ENCODE measurements around the gene CDK14.

CDK14 gene

DNA sequence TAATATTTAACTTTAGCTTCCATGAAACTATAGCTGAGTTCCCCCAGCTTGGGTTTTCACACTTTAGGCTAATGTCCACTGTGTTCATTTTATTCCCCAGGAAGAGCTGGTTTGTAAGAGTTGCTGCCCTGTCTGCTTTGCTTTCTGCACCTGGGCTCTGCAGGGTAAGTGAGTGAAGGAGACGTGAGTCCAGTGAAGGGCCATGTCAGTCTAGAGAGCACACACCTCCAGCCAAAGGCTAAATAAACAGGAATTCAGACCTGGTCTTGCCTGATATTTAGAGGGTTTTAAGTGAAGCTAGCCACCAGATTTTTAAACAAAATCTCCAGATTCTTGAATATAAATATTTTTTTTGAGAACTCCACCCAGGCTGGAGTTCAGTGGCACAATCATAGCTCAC lies 643.7 kb downstream of the CDK14 start:
- H4K20me1 ChIP-seq: no peaks in the 10 kb centered on the region
- peaks cover 0 to 4% (median 0%) of the 10 kb centered on the region in 11 experiments; a peak in 1 of 22 replicates for H3K27me3 ChIP-seq
- no peak for TF ChIP-seq Cebpa-rat (IDR thresholded peaks at IDR 0.05)
- H3K4me3 ChIP-seq: no peak overlapping the region
- no peak overlapping the region for H3K9ac ChIP-seq
- H3K4me2 ChIP-seq: peak overlapping the region in 4 of 11 experiments; percentile 10 to 77 (median 68); a peak in 7 of 22 replicates
- no peaks in the 10 kb centered on the region for H3K9me3 ChIP-seq (replicated peaks in 1 of 11)
- H3K27ac ChIP-seq: no peak overlapping the region
- H3K4me1 ChIP-seq: peaks cover 0 to 24% (median 11%) of the 10 kb centered on the region in 10 experiments; a peak in 12 of 20 replicates
- no peaks in the 10 kb centered on the region for H3K36me3 ChIP-seq

GRCh38 chr7:91240376-91240941 lies 644.3 kb downstream of the CDK14 start:
- Histone ChIP-seq H3K36me3 (no peaks in the 10 kb centered on the region), H3K9me3 (replicated peaks in 1 of 11) (no peaks in the 10 kb centered on the region), H3K4me1 (peaks cover 0 to 24% (median 11%) of the 10 kb centered on the region in 10 experiments; a peak in 12 of 20 replicates), H3K4me2 (peak overlapping the region in 4 of 11 experiments; percentile 10 to 77 (median 68); a peak in 7 of 22 replicates), H3K9ac (no peak overlapping the region), H3K27ac (no peak overlapping the region), H3K4me3 (no peak overlapping the region), H3K27me3 (peaks cover 0 to 4% (median 0%) of the 10 kb centered on the region in 11 experiments; a peak in 1 of 22 replicates), H4K20me1 (no peaks in the 10 kb centered on the region)
- peak in 2 of 11 experiments; percentile 27 to 75; a peak in 2 of 22 replicates for TF ChIP-seq Cebpa-rat (IDR thresholded peaks at IDR 0.05)

DNA sequence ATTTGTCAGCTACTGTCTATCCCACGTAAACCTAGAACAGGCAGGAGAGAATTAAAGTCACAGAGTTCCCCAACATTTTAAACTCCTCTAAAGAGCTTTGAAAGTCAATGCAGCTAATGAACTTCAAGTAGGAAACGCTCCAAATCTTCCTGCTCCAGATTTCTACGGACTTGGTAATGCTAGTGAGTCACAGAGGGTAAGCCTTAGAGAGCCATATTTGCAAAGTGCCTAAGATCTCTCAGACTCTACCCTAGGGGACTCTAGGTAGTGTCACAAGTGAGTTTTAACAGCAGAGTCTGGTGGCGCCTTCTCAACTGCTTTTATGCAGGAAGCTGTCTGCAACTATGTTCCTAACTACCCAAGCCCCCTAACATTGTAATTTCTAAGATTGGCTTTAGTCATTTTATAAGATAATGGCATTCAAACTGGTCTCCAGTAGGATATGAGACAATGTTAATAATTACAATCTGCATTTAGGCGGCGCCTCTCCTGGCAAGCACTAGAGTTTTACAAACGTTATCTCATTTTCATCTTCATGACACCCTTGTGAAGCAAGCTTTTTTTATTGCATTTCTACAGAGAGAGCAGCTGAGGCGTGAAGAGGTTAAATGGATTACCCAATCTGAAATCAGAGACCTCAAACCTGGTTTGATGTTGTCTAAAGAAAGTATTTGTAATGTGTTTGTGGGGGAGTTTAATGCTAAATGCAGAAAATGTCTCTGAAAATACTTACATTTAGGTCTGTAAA lies 646.1 kb downstream of the CDK14 start:
- peaks cover 0 to 3% (median 0%) of the 10 kb centered on the region in 11 experiments; a peak in 1 of 22 replicates for H3K27me3 ChIP-seq
- H3K36me3 ChIP-seq: no peaks in the 10 kb centered on the region
- H3K4me3 ChIP-seq: no peak overlapping the region
- no peak overlapping the region for H3K4me2 ChIP-seq
- H3K9ac ChIP-seq: no peak overlapping the region
- no peaks in the 10 kb centered on the region for H3K9me3 ChIP-seq (replicated peaks in 1 of 11)
- peaks cover 0 to 24% (median 11%) of the 10 kb centered on the region in 10 experiments; a peak in 12 of 20 replicates for H3K4me1 ChIP-seq
- H4K20me1 ChIP-seq: no peaks in the 10 kb centered on the region
- TF ChIP-seq Cebpa-rat (IDR thresholded peaks at IDR 0.05): no peak
- H3K27ac ChIP-seq: no peak overlapping the region

DNA sequence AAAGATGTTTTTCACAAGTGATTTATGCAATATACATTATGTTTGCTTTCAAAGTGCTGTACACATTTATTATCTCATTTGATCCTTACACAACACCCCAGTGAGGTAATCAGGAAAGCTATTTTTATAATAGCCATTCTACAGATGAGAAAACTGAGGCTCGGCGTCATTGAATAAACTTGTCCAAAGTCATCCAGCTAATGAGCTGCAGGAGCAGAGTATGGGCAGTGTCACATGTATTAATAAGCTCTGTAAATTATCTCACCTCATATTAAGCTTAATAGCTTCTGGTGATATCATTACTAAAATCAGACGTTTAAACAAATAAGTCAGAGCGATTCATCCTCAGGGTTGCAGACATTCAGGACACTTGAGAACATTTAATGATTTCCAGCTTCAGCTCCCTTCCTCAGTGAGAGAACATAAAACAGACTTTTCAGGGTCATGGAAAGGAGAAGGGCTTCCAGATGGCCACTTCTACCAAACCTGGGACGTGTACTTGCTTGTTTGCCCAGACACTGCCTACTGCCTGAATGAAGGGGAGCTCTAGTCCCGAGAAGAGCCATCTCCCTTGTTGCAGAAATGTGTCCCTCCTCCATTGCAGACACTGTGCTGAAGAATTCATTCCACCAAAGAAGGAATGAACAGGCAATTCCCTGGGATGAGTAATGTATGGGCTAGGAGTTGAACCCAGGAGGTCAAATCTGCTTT lies 647.6 kb downstream of the CDK14 start:
- no peak overlapping the region for H3K4me2 ChIP-seq
- TF ChIP-seq Cebpa-rat (IDR thresholded peaks at IDR 0.05): no peak
- no peak overlapping the region for H3K27ac ChIP-seq
- H3K4me3 ChIP-seq: no peak overlapping the region
- peaks cover 0 to 21% (median 9%) of the 10 kb centered on the region in 10 experiments; a peak in 12 of 20 replicates for H3K4me1 ChIP-seq
- H3K27me3 ChIP-seq: no peaks in the 10 kb centered on the region
- H4K20me1 ChIP-seq: no peaks in the 10 kb centered on the region
- H3K36me3 ChIP-seq: no peaks in the 10 kb centered on the region
- no peak overlapping the region for H3K9ac ChIP-seq
- no peaks in the 10 kb centered on the region for H3K9me3 ChIP-seq (replicated peaks in 1 of 11)

DNA sequence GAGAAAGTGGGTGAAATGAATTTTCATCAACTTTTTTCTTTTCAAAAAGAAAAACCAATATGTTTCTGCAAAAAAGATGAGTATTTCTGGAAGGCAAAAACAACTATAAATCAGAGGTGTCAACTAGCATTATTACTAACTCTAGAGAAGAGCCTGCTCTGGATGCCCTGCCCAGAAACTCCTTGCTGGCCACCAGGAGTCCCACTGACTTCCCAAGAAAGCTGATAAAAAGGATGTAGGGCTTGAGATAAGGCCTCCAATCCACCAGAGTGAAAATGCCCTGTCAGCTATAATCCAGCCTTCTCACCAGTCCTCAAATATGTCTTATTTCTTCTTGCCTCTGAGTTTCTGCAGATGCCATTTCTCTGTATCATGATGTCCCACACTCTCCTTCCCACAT lies 651.4 kb downstream of the CDK14 start:
- H3K9ac ChIP-seq: no peak overlapping the region
- no peaks in the 10 kb centered on the region for H3K36me3 ChIP-seq
- H3K9me3 ChIP-seq (replicated peaks in 1 of 11): no peaks in the 10 kb centered on the region
- peaks cover 0 to 5% (median 0%) of the 10 kb centered on the region in 10 experiments; a peak in 1 of 20 replicates for H3K4me1 ChIP-seq
- no peak overlapping the region for H3K4me2 ChIP-seq
- no peaks in the 10 kb centered on the region for H3K27me3 ChIP-seq
- no peak overlapping the region for H3K27ac ChIP-seq
- no peak overlapping the region for H3K4me3 ChIP-seq
- TF ChIP-seq Cebpa-rat (IDR thresholded peaks at IDR 0.05): no peak
- no peaks in the 10 kb centered on the region for H4K20me1 ChIP-seq

GRCh38 chr7:91248996-91249395 lies 652.9 kb downstream of the CDK14 start:
- Histone ChIP-seq H3K4me1 (peaks cover 0 to 5% (median 0%) of the 10 kb centered on the region in 10 experiments; a peak in 1 of 20 replicates), H3K27me3 (no peaks in the 10 kb centered on the region), H3K36me3 (no peaks in the 10 kb centered on the region), H4K20me1 (no peaks in the 10 kb centered on the region), H3K4me3 (no peak overlapping the region), H3K9ac (no peak overlapping the region), H3K27ac (no peak overlapping the region), H3K9me3 (replicated peaks in 1 of 11) (no peaks in the 10 kb centered on the region), H3K4me2 (peak overlapping the region in 1 of 11 experiments; percentile 1; a peak in 1 of 22 replicates)
- no peak for TF ChIP-seq Cebpa-rat (IDR thresholded peaks at IDR 0.05)

- Histone ChIP-seq H3K9me3 (replicated peaks in 1 of 11) (no peaks in the 10 kb centered on the region), H3K9ac (no peak overlapping the region), H3K36me3 (no peaks in the 10 kb centered on the region), H4K20me1 (no peaks in the 10 kb centered on the region), H3K4me3 (no peak overlapping the region), H3K4me2 (no peak overlapping the region), H3K27me3 (no peaks in the 10 kb centered on the region), H3K27ac (no peak overlapping the region), H3K4me1 (peaks cover 0 to 5% (median 0%) of the 10 kb centered on the region in 10 experiments; a peak in 1 of 20 replicates)
- TF ChIP-seq Cebpa-rat (IDR thresholded peaks at IDR 0.05): no peak
Measured at GRCh38 chr7:91249506-91250233, 653.5 kb downstream of the CDK14 start.

- no peak overlapping the region for H3K9ac ChIP-seq
- H3K36me3 ChIP-seq: no peaks in the 10 kb centered on the region
- H3K9me3 ChIP-seq (replicated peaks in 1 of 11): peaks cover 0 to 7% (median under 1%) of the 10 kb centered on the region in 11 experiments; a peak in 9 of 22 replicates
- no peaks in the 10 kb centered on the region for H4K20me1 ChIP-seq
- no peak for TF ChIP-seq Cebpa-rat (IDR thresholded peaks at IDR 0.05)
- H3K27me3 ChIP-seq: no peaks in the 10 kb centered on the region
- H3K27ac ChIP-seq: no peak overlapping the region
- no peak overlapping the region for H3K4me2 ChIP-seq
- H3K4me3 ChIP-seq: no peak overlapping the region
- H3K4me1 ChIP-seq: peaks cover 0 to 5% (median 0%) of the 10 kb centered on the region in 10 experiments; a peak in 1 of 20 replicates
Measured at GRCh38 chr7:91250706-91251105, 654.6 kb downstream of the CDK14 start.

Measured in BLaER1 treated with 17β-estradiol and CSF1 and Interleukin-3, amounts not matched to agents 10 nM and 100 nM (cell line).